K562 (cell line): ENCODE data around the gene MED22. TPM values are rescaled to one million over a fixed set of nuclear protein-coding genes. Genes with fewer than 3 reads are reported as not detected.

Experiments used
- BDP1 ChIP-seq: IDR thresholded peaks from 3 replicates; pipeline ENCODE4 v1.6.1; 2011; ENCODE audit not compliant: insufficient read length, insufficient read depth
- CTBP1 ChIP-seq: fragments of 450-650 bp; IDR thresholded peaks from 2 replicates; pipeline ENCODE4 v1.6.1; 2016; ENCODE audit warnings: borderline replicate concordance
- EGR1 ChIP-seq: fragments of 450-650 bp; conservative IDR thresholded peaks from 2 replicates; pipeline ENCODE4 v1.6.1; 2017; ENCODE audit warnings: mild to moderate bottlenecking
- ELF1 ChIP-seq: fragments of 200-800 bp; sonication (Bioruptor generic); IDR thresholded peaks from 2 replicates; pipeline ENCODE4 v1.6.1; 2016; ENCODE audit warnings: missing genetic modification characterization, missing compliant biosample characterization
- FOS ChIP-seq: IDR thresholded peaks from 3 replicates; pipeline ENCODE4 v1.6.1; 2011; ENCODE audit not compliant: insufficient read length; ENCODE audit errors: extremely low read depth
- MBD2 ChIP-seq: sonication (generic); IDR thresholded peaks from 2 replicates; pipeline ENCODE4 v1.6.1; 2016; ENCODE audit warnings: low read depth, borderline replicate concordance
- MYNN ChIP-seq, 2 experiments: sonication (generic); formaldehyde crosslinking in 1 of 2; IDR thresholded peaks; 2 replicates each; pipeline versions ENCODE4 v1.5.0 to v1.6.1; 2016 to 2020; ENCODE audit warnings: antibody characterized with exemption in 1 of 2, missing genetic modification reagents in 1 of 2
- NEUROD1 ChIP-seq: fragments of 150-350 bp; IDR thresholded peaks from 2 replicates; pipeline ENCODE4 v1.6.1; 2014; ENCODE audit warnings: borderline replicate concordance, low read length, low read depth; ENCODE audit not compliant: partially characterized antibody
- NR4A1 ChIP-seq, 2 experiments: fragments of 250-450 bp in 1 of 2; fragments of 450-650 bp in 1 of 2; sonication (Bioruptor Pico) in 1 of 2; IDR thresholded peaks; 2 replicates each; pipeline versions ENCODE4 v1.4.0 to v1.6.1; 2016 to 2020; ENCODE audit warnings: mild to moderate bottlenecking in 2 of 2, missing compliant biosample characterization in 1 of 2, missing genetic modification characterization in 1 of 2, moderate library complexity in 1 of 2
- PTTG1 ChIP-seq: fragments of 450-650 bp; IDR thresholded peaks from 2 replicates; pipeline ENCODE4 v1.6.1; 2016; ENCODE audit warnings: low read depth, mild to moderate bottlenecking, missing genetic modification characterization, missing compliant biosample characterization
- RBM14 ChIP-seq: fragments of 200-400 bp; formaldehyde crosslinking; IDR thresholded peaks from 2 replicates; pipeline ENCODE4 v1.6.1; 2018; ENCODE audit warnings: low read depth, mild to moderate bottlenecking, low read length, moderate library complexity, borderline replicate concordance; ENCODE audit not compliant: insufficient read depth
- SP1 ChIP-seq: sonication (generic); formaldehyde crosslinking; IDR thresholded peaks from 2 replicates; pipeline ENCODE4 v1.8.1; 2022; ENCODE audit warnings: mild to moderate bottlenecking, missing genetic modification reagents
- TGIF2 ChIP-seq: sonication (generic); formaldehyde crosslinking; IDR thresholded peaks from 2 replicates; pipeline ENCODE4 v1.8.1; 2022; ENCODE audit warnings: mild to moderate bottlenecking, missing genetic modification reagents, moderate library complexity
- ZNF449 ChIP-seq: fragments of 250-450 bp; sonication (Bioruptor Pico); IDR thresholded peaks from 2 replicates; pipeline ENCODE4 v1.8.0; 2022; ENCODE audit warnings: moderate library complexity, mild to moderate bottlenecking, inconsistent platforms
- polyA plus RNA-seq, 8 experiments: library from polyadenylated mRNA; depleted of rRNA in 4 of 8; stranded (reverse) in 5 of 8; unstranded in 3 of 8; fragments of >200 nt; fragmentation: Nextera tagmentation in 2 of 8; fragmentation: Illumina TruSeq in 1 of 8; extraction: Ambion mirVana in 2 of 8; extraction: Trizol in 1 of 8; gene quantifications; 2 replicates each; pipeline versions ENCODE4 v1.2.1 to v1.2.3, GENCODE V29; 2011 to 2014; ENCODE audit warnings: inconsistent platforms in 1 of 8, missing spikeins in 1 of 8
- total RNA-seq, 7 experiments: library from RNA; depleted of rRNA in 6 of 7; stranded (reverse); fragments of >200 nt in 6 of 7; fragmentation: Illumina TruSeq in 2 of 7; extraction: Trizol in 2 of 7; gene quantifications; 2 replicates each; pipeline versions ENCODE4 v1.2.1 to v1.2.3, GENCODE V29; 2011 to 2021; ENCODE audit warnings: low replicate concordance in 1 of 7
- TF ChIP-seq, protein P1 (sequence below): fragments of 450-650 bp; IDR thresholded peaks from one replicate; pipeline ENCODE4 v1.6.1; 2018; ENCODE audit warnings: mild to moderate bottlenecking, moderate library complexity; ENCODE audit not compliant: partially characterized antibody
- TF ChIP-seq, protein P2 (sequence below): fragments of 200-800 bp; sonication (Bioruptor generic); IDR thresholded peaks from 2 replicates; pipeline ENCODE4 v1.6.1; 2017; ENCODE audit warnings: missing genetic modification characterization, missing compliant biosample characterization
- TF ChIP-seq, protein P3 (sequence below): fragments of 450-650 bp; IDR thresholded peaks from 2 replicates; pipeline ENCODE4 v1.6.1; 2016; ENCODE audit warnings: mild to moderate bottlenecking
- TF ChIP-seq, protein P4 (sequence below): fragments of 250-450 bp; sonication (Bioruptor Pico); IDR thresholded peaks from 2 replicates; pipeline ENCODE4 v1.9.0; 2021; ENCODE audit warnings: mild to moderate bottlenecking, inconsistent platforms

MED22 gene
- total and polyA plus RNA-seq, 9 of the 15 experiments (the other 6 are each of a cell fraction or from before 2014, with no cell fraction given) = 0.73 to 35.6 (median 22.3) TPM

DNA sequence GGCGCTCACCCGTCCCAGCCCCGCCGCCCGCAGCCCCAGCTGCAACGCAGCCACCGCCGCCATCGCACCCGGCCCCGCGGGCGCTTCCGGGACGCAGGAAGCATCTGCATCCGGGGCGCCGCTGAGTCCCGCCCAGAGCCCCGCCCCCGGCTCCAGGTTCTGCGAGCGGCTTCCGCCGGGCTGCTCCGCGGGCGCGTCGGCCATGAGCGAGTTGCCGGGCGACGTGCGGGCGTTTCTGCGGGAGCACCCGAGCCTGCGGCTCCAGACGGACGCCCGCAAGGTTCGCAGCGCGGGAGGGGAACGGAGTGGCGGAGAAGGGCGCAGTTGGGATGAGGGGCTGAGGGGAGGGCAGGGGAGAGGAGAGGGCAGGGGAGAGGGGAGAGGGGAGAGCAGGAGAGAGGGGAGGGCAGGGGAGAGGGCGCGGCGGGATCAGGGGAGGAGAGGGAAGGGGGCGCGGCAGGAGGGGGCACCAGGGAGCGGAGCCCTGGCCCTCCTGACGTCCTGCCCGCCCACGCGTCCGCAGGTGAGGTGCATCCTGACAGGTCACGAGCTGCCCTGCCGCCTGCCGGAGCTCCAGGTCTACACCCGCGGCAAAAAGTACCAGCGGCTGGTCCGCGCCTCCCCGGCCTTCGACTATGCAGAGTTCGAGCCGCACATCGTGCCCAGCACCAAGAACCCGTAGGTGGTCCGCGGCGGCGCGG, 8.6 kb upstream of the MED22 start, which contains the start of the genes SURF1 and SURF2 (continued):
- TF ChIP-seq FOS (no peak), PTTG1 (tag) (no peak), SP1 (CRISPR knock-in tag) (peak; percentile 53; the same call in 1 of the 2 replicates), RBM14 (no peak), TGIF2 (0 out of 2 replicates have a peak, but pooled peaks have one; percentile 56), BDP1 (no peak), CTBP1 (peak; percentile 75), ELF1 (tag) (peak; percentile 86), NR4A1 (CRISPR knock-in tag; IDR thresholded peaks at IDR 0.05) (no peak), NR4A1 (tag; IDR thresholded peaks at IDR 0.05) (no peak), ZNF449 (CRISPR knock-in tag) (no peak), NEUROD1 (no peak), MBD2 (no peak; the same call in 1 of the 2 replicates), EGR1 (peak; percentile 94), MYNN (IDR thresholded peaks at IDR 0.05) (no peak), MYNN (CRISPR knock-in tag; IDR thresholded peaks at IDR 0.05) (no peak)
- TF ChIP-seq, protein P1, sequence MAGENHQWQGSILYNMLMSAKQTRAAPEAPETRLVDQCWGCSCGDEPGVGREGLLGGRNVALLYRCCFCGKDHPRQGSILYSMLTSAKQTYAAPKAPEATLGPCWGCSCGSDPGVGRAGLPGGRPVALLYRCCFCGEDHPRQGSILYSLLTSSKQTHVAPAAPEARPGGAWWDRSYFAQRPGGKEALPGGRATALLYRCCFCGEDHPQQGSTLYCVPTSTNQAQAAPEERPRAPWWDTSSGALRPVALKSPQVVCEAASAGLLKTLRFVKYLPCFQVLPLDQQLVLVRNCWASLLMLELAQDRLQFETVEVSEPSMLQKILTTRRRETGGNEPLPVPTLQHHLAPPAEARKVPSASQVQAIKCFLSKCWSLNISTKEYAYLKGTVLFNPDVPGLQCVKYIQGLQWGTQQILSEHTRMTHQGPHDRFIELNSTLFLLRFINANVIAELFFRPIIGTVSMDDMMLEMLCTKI = no peak
- TF ChIP-seq, protein P2, sequence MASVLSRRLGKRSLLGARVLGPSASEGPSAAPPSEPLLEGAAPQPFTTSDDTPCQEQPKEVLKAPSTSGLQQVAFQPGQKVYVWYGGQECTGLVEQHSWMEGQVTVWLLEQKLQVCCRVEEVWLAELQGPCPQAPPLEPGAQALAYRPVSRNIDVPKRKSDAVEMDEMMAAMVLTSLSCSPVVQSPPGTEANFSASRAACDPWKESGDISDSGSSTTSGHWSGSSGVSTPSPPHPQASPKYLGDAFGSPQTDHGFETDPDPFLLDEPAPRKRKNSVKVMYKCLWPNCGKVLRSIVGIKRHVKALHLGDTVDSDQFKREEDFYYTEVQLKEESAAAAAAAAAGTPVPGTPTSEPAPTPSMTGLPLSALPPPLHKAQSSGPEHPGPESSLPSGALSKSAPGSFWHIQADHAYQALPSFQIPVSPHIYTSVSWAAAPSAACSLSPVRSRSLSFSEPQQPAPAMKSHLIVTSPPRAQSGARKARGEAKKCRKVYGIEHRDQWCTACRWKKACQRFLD (CRISPR knock-in tag) = no peak
- TF ChIP-seq, protein P3, sequence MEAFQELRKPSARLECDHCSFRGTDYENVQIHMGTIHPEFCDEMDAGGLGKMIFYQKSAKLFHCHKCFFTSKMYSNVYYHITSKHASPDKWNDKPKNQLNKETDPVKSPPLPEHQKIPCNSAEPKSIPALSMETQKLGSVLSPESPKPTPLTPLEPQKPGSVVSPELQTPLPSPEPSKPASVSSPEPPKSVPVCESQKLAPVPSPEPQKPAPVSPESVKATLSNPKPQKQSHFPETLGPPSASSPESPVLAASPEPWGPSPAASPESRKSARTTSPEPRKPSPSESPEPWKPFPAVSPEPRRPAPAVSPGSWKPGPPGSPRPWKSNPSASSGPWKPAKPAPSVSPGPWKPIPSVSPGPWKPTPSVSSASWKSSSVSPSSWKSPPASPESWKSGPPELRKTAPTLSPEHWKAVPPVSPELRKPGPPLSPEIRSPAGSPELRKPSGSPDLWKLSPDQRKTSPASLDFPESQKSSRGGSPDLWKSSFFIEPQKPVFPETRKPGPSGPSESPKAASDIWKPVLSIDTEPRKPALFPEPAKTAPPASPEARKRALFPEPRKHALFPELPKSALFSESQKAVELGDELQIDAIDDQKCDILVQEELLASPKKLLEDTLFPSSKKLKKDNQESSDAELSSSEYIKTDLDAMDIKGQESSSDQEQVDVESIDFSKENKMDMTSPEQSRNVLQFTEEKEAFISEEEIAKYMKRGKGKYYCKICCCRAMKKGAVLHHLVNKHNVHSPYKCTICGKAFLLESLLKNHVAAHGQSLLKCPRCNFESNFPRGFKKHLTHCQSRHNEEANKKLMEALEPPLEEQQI = no peak
- TF ChIP-seq, protein P4, sequence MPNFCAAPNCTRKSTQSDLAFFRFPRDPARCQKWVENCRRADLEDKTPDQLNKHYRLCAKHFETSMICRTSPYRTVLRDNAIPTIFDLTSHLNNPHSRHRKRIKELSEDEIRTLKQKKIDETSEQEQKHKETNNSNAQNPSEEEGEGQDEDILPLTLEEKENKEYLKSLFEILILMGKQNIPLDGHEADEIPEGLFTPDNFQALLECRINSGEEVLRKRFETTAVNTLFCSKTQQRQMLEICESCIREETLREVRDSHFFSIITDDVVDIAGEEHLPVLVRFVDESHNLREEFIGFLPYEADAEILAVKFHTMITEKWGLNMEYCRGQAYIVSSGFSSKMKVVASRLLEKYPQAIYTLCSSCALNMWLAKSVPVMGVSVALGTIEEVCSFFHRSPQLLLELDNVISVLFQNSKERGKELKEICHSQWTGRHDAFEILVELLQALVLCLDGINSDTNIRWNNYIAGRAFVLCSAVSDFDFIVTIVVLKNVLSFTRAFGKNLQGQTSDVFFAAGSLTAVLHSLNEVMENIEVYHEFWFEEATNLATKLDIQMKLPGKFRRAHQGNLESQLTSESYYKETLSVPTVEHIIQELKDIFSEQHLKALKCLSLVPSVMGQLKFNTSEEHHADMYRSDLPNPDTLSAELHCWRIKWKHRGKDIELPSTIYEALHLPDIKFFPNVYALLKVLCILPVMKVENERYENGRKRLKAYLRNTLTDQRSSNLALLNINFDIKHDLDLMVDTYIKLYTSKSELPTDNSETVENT (CRISPR knock-in tag) = no peak
